Progenitor cell of endocrine pancreas (in vitro differentiated cells): ENCODE results near the gene CACNA2D2. TPM values are rescaled to one million over a fixed set of nuclear protein-coding genes. Genes with fewer than 3 reads are reported as not detected.

Experiments used
- DNase-seq: peaks from one replicate; pipeline ENCODE4 v3.0.0; 2021; ENCODE audit warnings: low spot score; ENCODE audit not compliant: unreplicated experiment
- H3K27ac Mint-ChIP-seq: 2 replicates; pipeline ENCODE4 v1.8.0; 2021; ENCODE audit warnings: mild to moderate bottlenecking, moderate library complexity, mixed read lengths
- H3K27me3 Mint-ChIP-seq: 2 replicates; pipeline ENCODE4 v1.8.0; 2021; ENCODE audit warnings: mixed read lengths
- H3K36me3 Mint-ChIP-seq: 2 replicates; pipeline ENCODE4 v1.8.0; 2022; ENCODE audit warnings: mixed read lengths; ENCODE audit not compliant: insufficient read depth
- H3K4me1 Mint-ChIP-seq: 2 replicates; pipeline ENCODE4 v1.8.0; 2021; ENCODE audit warnings: low read depth, mixed read lengths
- H3K4me3 Mint-ChIP-seq: 2 replicates; pipeline ENCODE4 v1.8.0; 2021; ENCODE audit warnings: low read depth, mild to moderate bottlenecking, moderate library complexity, mixed read lengths
- H3K9me3 Mint-ChIP-seq: 2 replicates; pipeline ENCODE4 v1.8.0; 2021; ENCODE audit warnings: low read depth, mixed read lengths
- total RNA-seq: library from RNA; stranded (reverse); gene quantifications from 2 replicates; pipeline ENCODE4 v1.2.1, GENCODE V29; 2021
- TF ChIP-seq, protein P1 (sequence below): fragments of 200-600 bp; sonication (generic); IDR thresholded peaks from one replicate; pipeline ENCODE4 v1.5.0; 2021; ENCODE audit warnings: antibody characterized with exemption, mild to moderate bottlenecking; ENCODE audit not compliant: unreplicated experiment

CACNA2D2 gene
- total RNA-seq, 1 donor from 2014 or later: 6.9 TPM

GRCh38 chr3:50319181-50319893 is 184.1 kb downstream of the CACNA2D2 start:
- DNase-seq: no peak
- TF ChIP-seq, protein P1, sequence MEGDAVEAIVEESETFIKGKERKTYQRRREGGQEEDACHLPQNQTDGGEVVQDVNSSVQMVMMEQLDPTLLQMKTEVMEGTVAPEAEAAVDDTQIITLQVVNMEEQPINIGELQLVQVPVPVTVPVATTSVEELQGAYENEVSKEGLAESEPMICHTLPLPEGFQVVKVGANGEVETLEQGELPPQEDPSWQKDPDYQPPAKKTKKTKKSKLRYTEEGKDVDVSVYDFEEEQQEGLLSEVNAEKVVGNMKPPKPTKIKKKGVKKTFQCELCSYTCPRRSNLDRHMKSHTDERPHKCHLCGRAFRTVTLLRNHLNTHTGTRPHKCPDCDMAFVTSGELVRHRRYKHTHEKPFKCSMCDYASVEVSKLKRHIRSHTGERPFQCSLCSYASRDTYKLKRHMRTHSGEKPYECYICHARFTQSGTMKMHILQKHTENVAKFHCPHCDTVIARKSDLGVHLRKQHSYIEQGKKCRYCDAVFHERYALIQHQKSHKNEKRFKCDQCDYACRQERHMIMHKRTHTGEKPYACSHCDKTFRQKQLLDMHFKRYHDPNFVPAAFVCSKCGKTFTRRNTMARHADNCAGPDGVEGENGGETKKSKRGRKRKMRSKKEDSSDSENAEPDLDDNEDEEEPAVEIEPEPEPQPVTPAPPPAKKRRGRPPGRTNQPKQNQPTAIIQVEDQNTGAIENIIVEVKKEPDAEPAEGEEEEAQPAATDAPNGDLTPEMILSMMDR: no peak
- Mint-ChIP-seq H3K9me3 (no peaks in the 10 kb centered on the region), H3K36me3 (peaks cover 23% of the 10 kb centered on the region), H3K27me3 (no peaks in the 10 kb centered on the region), H3K27ac (peak overlapping the region; percentile 33), H3K4me1 (peaks cover 28% of the 10 kb centered on the region), H3K4me3 (peak overlapping the region; percentile 90)

- peak overlapping the region; percentile 52 for H3K4me3 Mint-ChIP-seq
- DNase-seq: no peak
- H3K36me3 Mint-ChIP-seq: peaks cover 30% of the 10 kb centered on the region
- H3K27ac Mint-ChIP-seq: no peak overlapping the region
- H3K27me3 Mint-ChIP-seq: no peaks in the 10 kb centered on the region
- TF ChIP-seq, protein P1: no peak
- no peaks in the 10 kb centered on the region for H3K9me3 Mint-ChIP-seq
- H3K4me1 Mint-ChIP-seq: peaks cover 28% of the 10 kb centered on the region
Observed at GRCh38 chr3:50318615-50319014, 184.8 kb downstream of the CACNA2D2 start.

GRCh38 chr3:50318163-50318562 is 185.3 kb downstream of the CACNA2D2 start:
- H3K9me3 Mint-ChIP-seq: no peaks in the 10 kb centered on the region
- peaks cover 30% of the 10 kb centered on the region for H3K36me3 Mint-ChIP-seq
- H3K27ac Mint-ChIP-seq: no peak overlapping the region
- DNase-seq: no peak
- no peak overlapping the region for H3K4me3 Mint-ChIP-seq
- H3K27me3 Mint-ChIP-seq: no peaks in the 10 kb centered on the region
- H3K4me1 Mint-ChIP-seq: peaks cover 28% of the 10 kb centered on the region
- TF ChIP-seq, protein P1: no peak

DNA sequence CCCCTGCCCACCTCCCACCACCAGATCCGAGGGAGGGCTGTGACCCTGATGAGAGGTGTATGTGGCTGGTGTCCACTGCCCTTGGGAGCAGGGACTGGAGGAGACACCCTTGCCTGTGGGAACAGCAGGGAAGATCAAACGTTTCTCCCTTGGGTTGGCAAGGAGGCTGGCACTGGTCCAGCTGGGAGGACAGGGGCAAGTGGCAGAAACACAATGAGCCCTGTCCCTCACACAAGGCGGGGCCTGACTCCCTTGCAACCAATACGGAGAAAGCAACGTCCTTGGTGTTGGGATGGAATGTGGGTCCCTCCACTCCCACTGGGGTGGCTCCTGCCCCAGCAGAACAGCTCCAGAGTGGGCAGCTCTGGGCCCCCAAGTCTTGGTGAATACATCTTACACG is 186.1 kb downstream of the CACNA2D2 start:
- Mint-ChIP-seq H3K9me3 (no peaks in the 10 kb centered on the region), H3K27me3 (no peaks in the 10 kb centered on the region), H3K27ac (peak overlapping the region; percentile 69), H3K4me1 (peaks cover 28% of the 10 kb centered on the region), H3K4me3 (no peak overlapping the region), H3K36me3 (peaks cover 31% of the 10 kb centered on the region)
- TF ChIP-seq, protein P1: no peak
- DNase-seq: no peak

DNA sequence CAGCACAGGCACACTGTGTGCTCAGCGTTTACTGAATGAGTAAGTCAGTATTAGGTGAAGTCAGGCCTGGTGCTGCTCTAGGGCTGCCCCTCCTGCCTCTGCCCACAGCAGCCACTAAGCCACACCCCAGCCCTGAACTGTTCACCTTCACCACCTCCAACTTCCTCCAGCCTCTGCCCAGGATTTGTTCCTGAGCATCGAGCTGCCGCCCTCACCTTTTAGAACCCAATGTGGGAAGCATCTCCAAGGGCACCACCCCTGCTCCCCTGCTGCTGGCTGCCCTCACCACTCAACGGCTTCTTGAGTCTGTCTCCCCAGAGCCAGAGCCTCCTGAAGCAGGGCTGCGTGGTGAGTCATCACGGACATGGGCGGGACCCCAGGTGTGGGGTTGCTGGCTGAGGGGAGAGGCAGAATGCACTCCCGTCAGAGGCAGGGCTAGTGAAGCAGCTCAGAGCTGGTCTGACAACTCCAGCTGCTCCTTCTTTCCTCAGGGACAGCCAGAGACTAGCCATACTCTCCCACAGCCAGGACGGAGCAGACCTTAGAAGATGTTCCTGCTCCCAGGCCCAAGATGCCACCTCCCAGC is 186.7 kb downstream of the CACNA2D2 start:
- DNase-seq: no peak
- H3K36me3 Mint-ChIP-seq: peaks cover 31% of the 10 kb centered on the region
- H3K27ac Mint-ChIP-seq: peak overlapping the region; percentile 69
- H3K4me3 Mint-ChIP-seq: no peak overlapping the region
- H3K4me1 Mint-ChIP-seq: peaks cover 28% of the 10 kb centered on the region
- TF ChIP-seq, protein P1: no peak
- no peaks in the 10 kb centered on the region for H3K9me3 Mint-ChIP-seq
- H3K27me3 Mint-ChIP-seq: no peaks in the 10 kb centered on the region
